H9 (cell line): ENCODE measurements around the gene KBTBD2. TPM values are rescaled to one million over a fixed set of nuclear protein-coding genes. Genes with fewer than 3 reads are reported as not detected.

Experiments
- DNase-seq: peaks from one replicate; pipeline ENCODE4 v3.0.0-alpha.2; 2017
- H2AFZ ChIP-seq: one replicate; pipeline ENCODE4 v1.6.1; 2013; ENCODE audit warnings: mild to moderate bottlenecking, low read length, control low read depth, moderate library complexity
- H2AK5ac ChIP-seq: 2 replicates; pipeline ENCODE4 v1.6.1; 2013; ENCODE audit warnings: low read length, control low read depth, mixed read lengths; ENCODE audit not compliant: insufficient read length
- H2BK120ac ChIP-seq: one replicate; pipeline ENCODE4 v1.6.1; 2013; ENCODE audit warnings: low read depth, mild to moderate bottlenecking, low read length, control low read depth, inconsistent platforms; ENCODE audit not compliant: poor library complexity, severe bottlenecking
- H2BK12ac ChIP-seq: 2 replicates; pipeline ENCODE4 v1.6.1; 2013; ENCODE audit warnings: low read length, control low read depth, mixed read lengths, low read depth; ENCODE audit not compliant: insufficient read length
- H2BK15ac ChIP-seq: 2 replicates; pipeline ENCODE4 v1.6.1; 2013; ENCODE audit warnings: low read depth, low read length, control low read depth
- H2BK20ac ChIP-seq: one replicate; pipeline ENCODE4 v1.6.1; 2013; ENCODE audit warnings: low read depth, mild to moderate bottlenecking, low read length, control low read depth, inconsistent platforms; ENCODE audit not compliant: poor library complexity, severe bottlenecking
- H2BK5ac ChIP-seq: 2 replicates; pipeline ENCODE4 v1.6.1; 2013; ENCODE audit warnings: low read length, control low read depth, mixed read lengths; ENCODE audit not compliant: insufficient read length
- H3K14ac ChIP-seq: 2 replicates; pipeline ENCODE4 v1.6.1; 2013; ENCODE audit warnings: low read length, control low read depth; ENCODE audit not compliant: insufficient read depth
- H3K18ac ChIP-seq: 2 replicates; pipeline ENCODE4 v1.6.1; 2013; ENCODE audit warnings: low read depth, mild to moderate bottlenecking, mixed read lengths, low read length, control low read depth; ENCODE audit not compliant: insufficient read length
- H3K23ac ChIP-seq: 2 replicates; pipeline ENCODE4 v1.6.1; 2013; ENCODE audit warnings: low read length, control low read depth, mixed read lengths, low read depth; ENCODE audit not compliant: insufficient read length
- H3K23me2 ChIP-seq: 2 replicates; pipeline ENCODE4 v1.6.1; 2013; ENCODE audit warnings: low read depth, mild to moderate bottlenecking, mixed read lengths, low read length, control low read depth; ENCODE audit not compliant: insufficient read length, poor library complexity, severe bottlenecking
- H3K27ac ChIP-seq: 2 replicates; pipeline ENCODE4 v1.5.1; 2013; ENCODE audit warnings: low read length, control low read depth, mixed read lengths, low read depth; ENCODE audit not compliant: insufficient read length
- H3K27me3 ChIP-seq: 2 replicates; pipeline ENCODE4 v1.6.1; 2013; ENCODE audit warnings: low read length, control low read depth, inconsistent platforms; ENCODE audit not compliant: insufficient read depth
- H3K4ac ChIP-seq: 2 replicates; pipeline ENCODE4 v1.6.1; 2013; ENCODE audit warnings: low read depth, mild to moderate bottlenecking, control low read depth, inconsistent platforms, low read length, moderate library complexity
- H3K4me1 ChIP-seq: 2 replicates; pipeline ENCODE4 v1.6.1; 2013; ENCODE audit warnings: low read length, control low read depth, inconsistent platforms; ENCODE audit not compliant: insufficient read depth
- H3K4me2 ChIP-seq: 2 replicates; pipeline ENCODE4 v1.6.1; 2013; ENCODE audit warnings: low read length, control low read depth, mixed read lengths; ENCODE audit not compliant: insufficient read length, insufficient read depth
- H3K56ac ChIP-seq: 2 replicates; pipeline ENCODE4 v1.6.1; 2013; ENCODE audit warnings: low read depth, mild to moderate bottlenecking, mixed read lengths, low read length, control low read depth; ENCODE audit not compliant: insufficient read length
- H3K79me1 ChIP-seq: 2 replicates; pipeline ENCODE4 v1.6.1; 2013; ENCODE audit warnings: low read depth, mild to moderate bottlenecking, moderate library complexity, low read length, control low read depth, inconsistent platforms; ENCODE audit not compliant: insufficient read depth, poor library complexity, severe bottlenecking
- H3K79me2 ChIP-seq: 2 replicates; pipeline ENCODE4 v1.6.1; 2013; ENCODE audit warnings: low read length, control low read depth, inconsistent platforms; ENCODE audit not compliant: insufficient read depth
- H3K9ac ChIP-seq: 2 replicates; pipeline ENCODE4 v1.6.1; 2013; ENCODE audit warnings: low read length, control low read depth, mixed read lengths; ENCODE audit not compliant: insufficient read length; ENCODE audit errors: extremely low read depth
- H3K9me3 ChIP-seq: one replicate; pipeline ENCODE4 v1.6.1; 2013; ENCODE audit warnings: low read depth, low read length, inconsistent platforms; ENCODE audit not compliant: control insufficient read depth
- H3T11ph ChIP-seq: one replicate; pipeline ENCODE4 v1.6.1; 2013; ENCODE audit warnings: mild to moderate bottlenecking, low read length, control low read depth, inconsistent platforms
- H4K20me1 ChIP-seq: one replicate; pipeline ENCODE4 v1.6.1; 2013; ENCODE audit not compliant: control insufficient read depth, insufficient read length, insufficient read depth
- H4K5ac ChIP-seq: 2 replicates; pipeline ENCODE4 v1.6.1; 2013; ENCODE audit warnings: low read depth, mild to moderate bottlenecking, mixed read lengths, low read length, control low read depth; ENCODE audit not compliant: insufficient read length
- H4K8ac ChIP-seq: replicated peaks from 2 replicates; pipeline ENCODE4 v1.6.1; 2013; ENCODE audit warnings: low read length, control low read depth, mixed read lengths, low read depth; ENCODE audit not compliant: insufficient read length
- H4K91ac ChIP-seq: 2 replicates; pipeline ENCODE4 v1.6.1; 2013; ENCODE audit warnings: low read depth, mild to moderate bottlenecking, moderate library complexity, mixed read lengths, low read length, control low read depth; ENCODE audit not compliant: insufficient read length
- H3K27ac Mint-ChIP-seq, 3 experiments: 2 replicates in 2 of 3; 3 replicates in 1 of 3; pipeline ENCODE4 v1.8.0; 2020 to 2021; ENCODE audit warnings: mixed read lengths in 3 of 3, mild to moderate bottlenecking in 1 of 3, moderate library complexity in 1 of 3
- H3K27me3 Mint-ChIP-seq: 2 replicates; pipeline ENCODE4 v1.8.0; 2021; ENCODE audit warnings: low read depth, mild to moderate bottlenecking, moderate library complexity, mixed read lengths
- H3K36me3 Mint-ChIP-seq, 3 experiments: 2 replicates in 2 of 3; 3 replicates in 1 of 3; pipeline ENCODE4 v1.8.0; 2020 to 2021; ENCODE audit warnings: low read depth in 3 of 3, mixed read lengths in 3 of 3; ENCODE audit not compliant: insufficient read depth in 1 of 3
- H3K4me1 Mint-ChIP-seq, 2 experiments: 2 replicates each; pipeline ENCODE4 v1.8.0; 2020; ENCODE audit warnings: mixed read lengths in 2 of 2
- H3K4me3 Mint-ChIP-seq, 2 experiments: 2 replicates in 1 of 2; 3 replicates in 1 of 2; pipeline ENCODE4 v1.8.0; 2020 to 2021; ENCODE audit warnings: mild to moderate bottlenecking in 2 of 2, mixed read lengths in 2 of 2, moderate library complexity in 1 of 2
- H3K9me3 Mint-ChIP-seq, 2 experiments: 2 replicates in 1 of 2; 3 replicates in 1 of 2; pipeline ENCODE4 v1.8.0; 2020; ENCODE audit warnings: mild to moderate bottlenecking in 2 of 2, mixed read lengths in 2 of 2, moderate library complexity in 1 of 2
- CTCF ChIP-seq: fragments of 200-600 bp; sonication (generic); conservative IDR thresholded peaks from 3 replicates; pipeline ENCODE4 v1.8.0; 2021; ENCODE audit warnings: antibody characterized with exemption, mild to moderate bottlenecking
- WGBS: extraction: QIAGEN DNeasy Blood & Tissue Kit; methylation state at CpG from one replicate; pipeline ENCODE4 v1.1.7; 2013; ENCODE audit warnings: missing lambda C conversion rate, low lambda C conversion rate, mixed read lengths; ENCODE audit not compliant: insufficient read length; ENCODE audit errors: extremely low coverage; 5-methylcytosine and 5-hydroxymethylcytosine counted together
- total RNA-seq: library from RNA; stranded (reverse); gene quantifications from 2 replicates; pipeline ENCODE4 v1.2.1, GENCODE V29; 2021

Gene KBTBD2
- total RNA-seq, 1 experiment from 2014 or later = 34.2 TPM

GRCh38 chr7:32868116-32868515 lies 23.4 kb downstream of the KBTBD2 start:
- Histone ChIP-seq H4K91ac (no peak overlapping the region), H3K9me3 (peaks cover 7% of the 10 kb centered on the region), H3K9ac (no peak overlapping the region), H3K23ac (no peak overlapping the region), H3K4me2 (no peak overlapping the region), H2BK5ac (no peak overlapping the region), H4K20me1 (no peaks in the 10 kb centered on the region), H3K56ac (no peak overlapping the region), H4K5ac (no peak overlapping the region), H3T11ph (no peak overlapping the region), H3K79me1 (peaks cover 3% of the 10 kb centered on the region), H3K23me2 (no peaks in the 10 kb centered on the region), H2BK20ac (no peak overlapping the region), H3K4me1 (peaks cover 6% of the 10 kb centered on the region; the same call in 1 of the 2 replicates), H3K18ac (no peak overlapping the region), H2AK5ac (no peak overlapping the region), H3K27ac (no peak overlapping the region), H3K14ac (no peak overlapping the region), H2BK15ac (no peak overlapping the region), H3K79me2 (no peaks in the 10 kb centered on the region; the same call in 1 of the 2 replicates), H4K8ac (no peak overlapping the region), H3K4ac (no peak overlapping the region), H2AFZ (no peak overlapping the region), H2BK120ac (no peak overlapping the region), H2BK12ac (no peak overlapping the region), H3K27me3 (no peaks in the 10 kb centered on the region)
- Mint-ChIP-seq H3K36me3 (peaks cover 65 to 80% (median 73%) of the 10 kb centered on the region in 3 experiments), H3K4me1 (peaks cover 19 to 22% of the 10 kb centered on the region in 2 experiments), H3K4me3 (no peak overlapping the region), H3K9me3 (peaks cover 18 to 31% of the 10 kb centered on the region in 2 experiments), H3K27ac (no peak overlapping the region), H3K27me3 (peaks cover 2% of the 10 kb centered on the region)
- WGBS = no CpG with 5 or more reads among the region's 4 CpGs
- no peak for DNase-seq
- TF ChIP-seq CTCF = no peak
